ENCODE data around the gene CAMTA1.

The CAMTA1 gene

GRCh38 chr1:7187112-7187493 lies 401.8 kb downstream of the CAMTA1 start:
- no peaks in the 10 kb centered on the region for H3K36me3 ChIP-seq (ENCODE audit: control insufficient read depth, insufficient read depth, low read length)
- H3K9ac ChIP-seq (ENCODE audit: low read length): no peak overlapping the region
- no peaks in the 10 kb centered on the region for H3K4me1 ChIP-seq (ENCODE audit: control insufficient read depth, insufficient read depth, low read length)
- H3K27me3 ChIP-seq (ENCODE audit: control insufficient read depth, insufficient read depth, low read length): no peaks in the 10 kb centered on the region
- H3K27ac ChIP-seq (ENCODE audit: low read depth, low read length): no peak overlapping the region
- no peaks in the 10 kb centered on the region for H3K9me3 ChIP-seq (ENCODE audit: control insufficient read depth, insufficient read depth, low read depth, low read length)
- H3K4me3 ChIP-seq (ENCODE audit: low read depth, low read length): no peak overlapping the region

- H3K9me3 ChIP-seq (ENCODE audit: control insufficient read depth, insufficient read depth, low read depth, low read length): no peaks in the 10 kb centered on the region
- H3K27me3 ChIP-seq (ENCODE audit: control insufficient read depth, insufficient read depth, low read length): no peaks in the 10 kb centered on the region
- H3K4me3 ChIP-seq (ENCODE audit: low read depth, low read length): no peak overlapping the region
- no peak overlapping the region for H3K9ac ChIP-seq (ENCODE audit: low read length)
- no peaks in the 10 kb centered on the region for H3K36me3 ChIP-seq (ENCODE audit: control insufficient read depth, insufficient read depth, low read length)
- no peaks in the 10 kb centered on the region for H3K4me1 ChIP-seq (ENCODE audit: control insufficient read depth, insufficient read depth, low read length)
- H3K27ac ChIP-seq (ENCODE audit: low read depth, low read length): no peak overlapping the region
Measured at GRCh38 chr1:7190261-7190660, 405.0 kb downstream of the CAMTA1 start.

DNA sequence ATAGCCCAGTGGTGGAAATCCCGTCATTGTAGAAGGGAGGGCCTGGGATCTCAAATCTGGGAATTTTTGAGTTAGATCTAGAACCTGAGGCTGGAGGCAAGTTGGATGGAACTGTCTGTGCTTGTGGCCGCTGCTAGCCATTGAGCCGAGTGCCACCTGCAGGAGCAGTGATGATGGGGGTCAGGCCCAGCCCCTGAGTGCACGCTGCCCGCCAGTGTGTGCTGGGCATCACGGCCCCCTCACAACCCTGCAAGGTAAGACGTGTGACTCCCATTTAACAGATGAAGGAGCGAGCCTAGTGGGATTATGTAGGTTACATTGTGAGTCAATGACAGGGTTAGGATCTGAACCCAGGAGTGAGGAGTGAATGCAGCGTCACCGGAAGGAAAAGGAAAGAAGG lies 407.2 kb downstream of the CAMTA1 start:
- Histone ChIP-seq H3K9me3 (ENCODE audit: control insufficient read depth, insufficient read depth, low read depth, low read length) (no peaks in the 10 kb centered on the region), H3K27me3 (ENCODE audit: control insufficient read depth, insufficient read depth, low read length) (no peaks in the 10 kb centered on the region; the same call in 1 of the 2 replicates), H3K4me1 (ENCODE audit: control insufficient read depth, insufficient read depth, low read length) (no peaks in the 10 kb centered on the region), H3K4me3 (ENCODE audit: low read depth, low read length) (no peak overlapping the region), H3K36me3 (ENCODE audit: control insufficient read depth, insufficient read depth, low read length) (no peaks in the 10 kb centered on the region), H3K27ac (ENCODE audit: low read depth, low read length) (no peak overlapping the region), H3K9ac (ENCODE audit: low read length) (no peak overlapping the region)

GRCh38 chr1:7196036-7196911 lies 411.0 kb downstream of the CAMTA1 start:
- H3K4me1 ChIP-seq (ENCODE audit: control insufficient read depth, insufficient read depth, low read length): peaks cover 11% of the 10 kb centered on the region; the same call in 1 of the 2 replicates
- no peaks in the 10 kb centered on the region for H3K9me3 ChIP-seq (ENCODE audit: control insufficient read depth, insufficient read depth, low read depth, low read length)
- no peak overlapping the region for H3K4me3 ChIP-seq (ENCODE audit: low read depth, low read length)
- H3K27me3 ChIP-seq (ENCODE audit: control insufficient read depth, insufficient read depth, low read length): peaks cover 23% of the 10 kb centered on the region
- no peaks in the 10 kb centered on the region for H3K36me3 ChIP-seq (ENCODE audit: control insufficient read depth, insufficient read depth, low read length)
- H3K27ac ChIP-seq (ENCODE audit: low read depth, low read length): no peak overlapping the region
- H3K9ac ChIP-seq (ENCODE audit: low read length): no peak overlapping the region

DNA sequence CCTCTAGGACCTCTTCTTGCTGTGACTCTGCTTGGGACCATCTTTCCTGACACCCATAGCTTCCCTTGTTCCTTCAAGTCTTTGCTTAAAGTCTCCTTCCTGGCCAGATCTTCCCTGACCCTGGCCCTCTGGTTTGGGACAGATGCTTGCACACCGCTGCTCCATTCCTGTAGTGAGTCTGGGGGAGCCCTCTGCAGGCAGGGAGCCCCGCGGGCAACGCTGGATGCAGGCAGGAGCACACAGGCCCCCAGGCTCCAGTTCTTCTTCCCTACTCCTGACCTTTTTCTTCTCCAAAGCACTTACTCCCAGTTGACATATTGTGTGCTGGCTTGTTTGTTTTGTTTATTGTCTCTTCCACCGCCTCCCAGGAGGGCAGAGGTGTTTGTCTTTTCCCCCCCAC lies 413.4 kb downstream of the CAMTA1 start:
- H3K27ac ChIP-seq (ENCODE audit: low read depth, low read length): no peak overlapping the region
- H3K36me3 ChIP-seq (ENCODE audit: control insufficient read depth, insufficient read depth, low read length): no peaks in the 10 kb centered on the region
- peaks cover 23% of the 10 kb centered on the region for H3K27me3 ChIP-seq (ENCODE audit: control insufficient read depth, insufficient read depth, low read length)
- peaks cover 11% of the 10 kb centered on the region; the same call in 1 of the 2 replicates for H3K4me1 ChIP-seq (ENCODE audit: control insufficient read depth, insufficient read depth, low read length)
- H3K9ac ChIP-seq (ENCODE audit: low read length): no peak overlapping the region
- no peaks in the 10 kb centered on the region for H3K9me3 ChIP-seq (ENCODE audit: control insufficient read depth, insufficient read depth, low read depth, low read length)
- H3K4me3 ChIP-seq (ENCODE audit: low read depth, low read length): peak overlapping the region; percentile 48; the same call in 1 of the 2 replicates

DNA sequence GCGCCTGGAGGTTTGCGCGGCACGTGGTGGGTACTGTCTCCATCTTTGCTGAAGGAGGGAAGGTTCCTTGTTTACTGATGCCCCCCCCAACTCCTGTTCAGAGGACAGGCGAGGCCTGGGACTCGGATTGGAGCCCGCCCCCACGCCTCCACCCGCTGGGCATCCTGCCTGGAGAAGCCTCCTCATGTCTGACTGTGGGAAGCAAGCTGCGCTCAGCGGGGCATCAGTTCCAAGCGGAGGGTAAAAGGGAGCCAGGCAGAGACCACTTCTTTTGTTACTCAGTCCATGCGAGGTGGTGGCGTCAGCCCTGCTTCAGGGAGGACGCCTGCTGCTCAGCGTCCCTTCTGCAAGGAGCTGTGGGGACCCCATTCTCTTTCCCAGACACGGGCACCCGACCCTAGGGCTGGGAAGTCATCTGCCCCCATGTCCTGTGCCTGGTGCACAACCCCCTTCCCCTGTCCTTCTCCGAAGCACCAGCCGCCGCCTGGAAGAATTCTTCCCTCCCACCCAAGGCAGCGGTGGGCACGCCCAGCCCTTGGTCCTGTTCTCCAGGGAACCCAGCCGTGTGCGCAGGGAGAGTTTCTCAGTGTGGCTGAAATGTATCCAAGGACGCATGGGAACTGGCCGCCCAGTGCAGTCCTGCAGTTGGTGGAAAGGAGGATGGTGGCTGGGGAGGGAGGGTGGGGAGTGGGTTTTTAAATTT lies 414.0 kb downstream of the CAMTA1 start:
- Histone ChIP-seq H3K4me3 (ENCODE audit: low read depth, low read length) (peak overlapping the region; percentile 48), H3K36me3 (ENCODE audit: control insufficient read depth, insufficient read depth, low read length) (no peaks in the 10 kb centered on the region), H3K9me3 (ENCODE audit: control insufficient read depth, insufficient read depth, low read depth, low read length) (no peaks in the 10 kb centered on the region), H3K27me3 (ENCODE audit: control insufficient read depth, insufficient read depth, low read length) (peaks cover 23% of the 10 kb centered on the region), H3K4me1 (ENCODE audit: control insufficient read depth, insufficient read depth, low read length) (peaks cover 11% of the 10 kb centered on the region; the same call in 1 of the 2 replicates), H3K9ac (ENCODE audit: low read length) (no peak overlapping the region), H3K27ac (ENCODE audit: low read depth, low read length) (no peak overlapping the region)

DNA sequence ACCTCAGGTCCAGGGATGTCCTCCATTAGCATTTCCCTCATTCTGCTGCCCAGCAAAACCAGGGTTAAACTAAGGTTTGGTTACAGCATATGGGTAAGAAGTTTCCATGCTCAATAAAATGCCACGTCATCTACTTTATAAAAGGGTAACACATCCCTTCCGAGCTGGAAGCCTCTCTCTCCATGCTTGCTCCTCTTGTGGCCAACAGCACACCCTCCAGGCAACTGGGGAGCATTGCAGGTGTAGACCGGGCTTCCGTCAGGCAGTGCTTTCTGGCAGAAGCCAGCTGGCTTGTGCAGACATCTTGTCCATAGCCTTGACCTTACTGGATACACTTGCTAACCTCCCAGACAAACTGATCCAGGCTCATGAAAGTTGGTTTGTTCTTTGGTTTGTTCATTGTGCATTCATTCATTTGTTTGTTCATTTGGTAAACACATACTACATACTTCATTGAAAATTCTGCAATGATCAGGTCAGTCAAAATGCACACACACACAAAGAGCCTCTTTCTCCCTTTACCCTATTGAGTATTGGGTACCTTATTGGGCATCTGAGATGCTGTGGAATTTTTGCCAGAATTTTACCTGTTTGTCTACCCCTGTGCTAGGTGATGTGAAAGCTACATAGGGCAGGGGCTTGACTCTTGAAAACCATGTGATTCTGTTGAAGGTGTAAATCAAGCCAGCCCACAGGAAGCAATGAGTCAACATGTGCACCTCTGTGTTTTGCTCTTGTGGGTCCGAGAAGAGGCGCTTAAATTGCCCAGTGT lies 422.8 kb downstream of the CAMTA1 start:
- H3K4me3 ChIP-seq (ENCODE audit: low read depth, low read length): no peak overlapping the region
- H3K9ac ChIP-seq (ENCODE audit: low read length): no peak overlapping the region
- H3K27ac ChIP-seq (ENCODE audit: low read depth, low read length): no peak overlapping the region
- no peaks in the 10 kb centered on the region for H3K36me3 ChIP-seq (ENCODE audit: control insufficient read depth, insufficient read depth, low read length)
- H3K27me3 ChIP-seq (ENCODE audit: control insufficient read depth, insufficient read depth, low read length): no peaks in the 10 kb centered on the region
- H3K4me1 ChIP-seq (ENCODE audit: control insufficient read depth, insufficient read depth, low read length): peaks cover 3% of the 10 kb centered on the region; the same call in 1 of the 2 replicates
- no peaks in the 10 kb centered on the region for H3K9me3 ChIP-seq (ENCODE audit: control insufficient read depth, insufficient read depth, low read depth, low read length)

GRCh38 chr1:7208647-7209180 lies 423.5 kb downstream of the CAMTA1 start:
- H3K9ac ChIP-seq (ENCODE audit: low read length): no peak overlapping the region
- H3K27ac ChIP-seq (ENCODE audit: low read depth, low read length): no peak overlapping the region
- no peak overlapping the region for H3K4me3 ChIP-seq (ENCODE audit: low read depth, low read length)
- no peaks in the 10 kb centered on the region for H3K27me3 ChIP-seq (ENCODE audit: control insufficient read depth, insufficient read depth, low read length)
- H3K4me1 ChIP-seq (ENCODE audit: control insufficient read depth, insufficient read depth, low read length): peaks cover 3% of the 10 kb centered on the region; the same call in 1 of the 2 replicates
- no peaks in the 10 kb centered on the region for H3K36me3 ChIP-seq (ENCODE audit: control insufficient read depth, insufficient read depth, low read length)
- no peaks in the 10 kb centered on the region for H3K9me3 ChIP-seq (ENCODE audit: control insufficient read depth, insufficient read depth, low read depth, low read length)

- no peak overlapping the region for H3K27ac ChIP-seq (ENCODE audit: low read depth, low read length)
- H3K9ac ChIP-seq (ENCODE audit: low read length): no peak overlapping the region
- no peak overlapping the region for H3K4me3 ChIP-seq (ENCODE audit: low read depth, low read length)
- H3K36me3 ChIP-seq (ENCODE audit: control insufficient read depth, insufficient read depth, low read length): no peaks in the 10 kb centered on the region
- no peaks in the 10 kb centered on the region for H3K9me3 ChIP-seq (ENCODE audit: control insufficient read depth, insufficient read depth, low read depth, low read length)
- H3K4me1 ChIP-seq (ENCODE audit: control insufficient read depth, insufficient read depth, low read length): peaks cover 3% of the 10 kb centered on the region; the same call in 1 of the 2 replicates
- H3K27me3 ChIP-seq (ENCODE audit: control insufficient read depth, insufficient read depth, low read length): no peaks in the 10 kb centered on the region
Measured at GRCh38 chr1:7209336-7209735, 424.1 kb downstream of the CAMTA1 start.

DNA sequence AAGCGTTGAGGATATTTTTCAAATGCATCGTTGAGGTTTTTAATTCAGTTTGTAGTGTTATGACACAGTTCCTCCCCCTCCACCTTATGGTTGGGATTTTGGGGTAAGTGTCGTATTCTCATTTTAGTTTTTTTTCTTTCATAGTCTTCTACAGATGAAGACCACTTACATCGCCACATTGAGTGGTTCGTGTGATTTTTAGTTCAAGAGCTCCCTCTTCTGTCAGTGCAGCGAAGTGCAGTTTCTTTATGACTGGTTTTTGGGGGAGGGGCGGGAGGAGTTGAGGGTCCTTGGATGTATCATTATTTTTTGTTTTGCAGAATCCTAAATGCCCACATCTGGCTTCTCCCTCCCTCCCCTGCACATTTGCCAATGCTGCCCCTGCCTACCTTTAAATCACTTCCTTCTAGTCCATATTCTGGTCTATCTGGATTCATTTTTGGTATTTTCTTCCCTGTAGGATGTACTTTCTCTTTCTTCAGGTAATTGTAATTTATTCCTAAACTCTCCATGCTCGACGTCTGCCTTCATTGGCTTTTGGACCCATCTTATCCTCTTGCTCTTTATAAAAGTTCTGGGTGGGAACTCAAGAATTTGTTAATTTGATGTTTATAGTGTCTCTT lies 433.1 kb downstream of the CAMTA1 start:
- H3K4me1 ChIP-seq (ENCODE audit: control insufficient read depth, insufficient read depth, low read length): no peaks in the 10 kb centered on the region
- no peaks in the 10 kb centered on the region for H3K36me3 ChIP-seq (ENCODE audit: control insufficient read depth, insufficient read depth, low read length)
- no peak overlapping the region for H3K27ac ChIP-seq (ENCODE audit: low read depth, low read length)
- H3K9ac ChIP-seq (ENCODE audit: low read length): no peak overlapping the region
- no peak overlapping the region for H3K4me3 ChIP-seq (ENCODE audit: low read depth, low read length)
- no peaks in the 10 kb centered on the region for H3K9me3 ChIP-seq (ENCODE audit: control insufficient read depth, insufficient read depth, low read depth, low read length)
- no peaks in the 10 kb centered on the region for H3K27me3 ChIP-seq (ENCODE audit: control insufficient read depth, insufficient read depth, low read length)
